GM19372 (cell line): Measurements from ENCODE around the gene PLCB3.

Experiments
- ATAC-seq: cut with Tn5 transposase; IDR thresholded peaks from one replicate; pipeline ENCODE4 v1.9.1; 2021; ENCODE audit warnings: mild to moderate bottlenecking, low read depth, moderate library complexity; ENCODE audit not compliant: unreplicated experiment

PLCB3 gene

DNA sequence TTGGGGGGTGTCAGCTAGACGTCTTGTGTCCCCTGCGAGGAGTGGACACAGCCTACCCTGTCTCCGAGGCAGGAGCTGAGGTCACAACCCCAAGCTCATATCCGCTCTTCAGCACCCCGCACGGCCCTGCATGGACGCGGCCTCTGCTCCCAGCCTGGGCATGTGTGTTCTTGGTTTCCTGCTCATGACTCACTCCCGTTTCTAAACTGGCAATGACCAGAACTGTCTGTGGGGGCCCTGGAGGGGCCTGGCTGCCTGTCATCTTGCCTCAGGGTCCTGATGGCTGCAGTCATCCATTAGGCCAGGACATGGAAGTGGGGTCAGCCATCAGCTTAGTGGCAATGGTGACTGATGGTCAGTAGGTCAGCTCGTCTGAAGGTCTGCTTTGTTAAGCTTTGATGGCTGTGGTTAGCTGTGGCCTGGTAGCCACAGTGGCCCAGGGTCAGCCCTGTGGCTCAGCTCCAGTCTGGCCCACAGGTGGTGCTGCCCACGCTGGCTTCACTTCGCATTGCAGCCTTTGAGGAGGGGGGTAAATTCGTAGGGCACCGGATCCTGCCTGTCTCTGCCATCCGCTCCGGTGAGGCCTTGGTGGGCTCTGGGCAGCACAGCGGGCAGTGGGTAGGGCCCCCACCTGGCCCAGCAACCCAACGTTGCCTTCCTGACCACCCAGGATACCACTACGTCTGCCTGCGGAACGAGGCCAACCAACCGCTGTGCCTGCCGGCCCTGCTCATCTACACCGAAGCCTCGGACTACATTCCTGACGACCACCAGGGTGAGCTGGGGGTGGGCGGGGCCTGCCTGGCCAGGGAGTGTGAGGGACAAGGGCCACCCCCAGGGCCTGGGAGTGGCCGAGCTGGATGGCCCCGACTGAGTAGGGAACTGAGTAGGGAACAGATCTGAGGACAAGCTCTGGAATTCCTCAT lies 12.0 kb downstream of the PLCB3 start:
- no peak for ATAC-seq

DNA sequence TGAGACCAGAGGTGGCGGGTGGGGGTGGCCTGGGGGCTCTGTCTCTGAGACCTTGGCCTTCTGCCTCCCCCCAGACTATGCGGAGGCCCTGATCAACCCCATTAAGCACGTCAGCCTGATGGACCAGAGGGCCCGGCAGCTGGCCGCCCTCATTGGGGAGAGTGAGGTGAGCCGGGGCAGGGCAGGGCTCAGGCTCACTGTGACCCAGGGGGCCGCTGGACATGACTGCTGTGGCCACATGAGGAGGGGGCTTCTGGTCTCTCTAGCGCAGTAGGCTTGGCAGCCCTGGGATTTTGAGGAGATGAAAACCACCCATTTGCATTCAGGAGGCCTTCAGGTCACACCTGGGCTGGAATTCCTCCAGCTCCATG lies 12.6 kb downstream of the PLCB3 start:
- ATAC-seq = no peak

DNA sequence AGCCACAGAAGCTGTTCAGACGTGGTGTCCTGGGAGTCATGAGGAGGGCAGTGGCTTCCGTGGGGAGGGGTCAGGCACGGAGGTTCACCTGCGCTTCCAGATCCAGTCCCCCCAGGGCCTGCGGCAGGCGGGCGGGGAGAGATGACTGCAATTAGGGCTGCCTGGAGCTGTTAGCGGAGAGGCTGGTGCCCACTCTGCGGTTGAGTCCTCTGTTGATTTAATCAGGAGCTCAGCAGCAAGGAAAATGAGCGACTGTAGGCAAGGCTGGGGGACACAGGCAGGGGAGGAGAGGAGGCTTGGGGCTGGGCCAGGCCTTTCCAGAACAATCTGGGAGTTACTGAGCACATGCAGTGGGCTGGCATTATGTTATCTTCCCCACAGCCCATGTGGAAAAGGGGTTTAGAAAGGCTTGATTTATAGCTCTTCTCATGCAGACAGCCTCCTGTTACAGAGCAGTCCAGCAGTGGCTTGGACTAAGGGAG lies 13.1 kb downstream of the PLCB3 start:
- no peak for ATAC-seq

DNA sequence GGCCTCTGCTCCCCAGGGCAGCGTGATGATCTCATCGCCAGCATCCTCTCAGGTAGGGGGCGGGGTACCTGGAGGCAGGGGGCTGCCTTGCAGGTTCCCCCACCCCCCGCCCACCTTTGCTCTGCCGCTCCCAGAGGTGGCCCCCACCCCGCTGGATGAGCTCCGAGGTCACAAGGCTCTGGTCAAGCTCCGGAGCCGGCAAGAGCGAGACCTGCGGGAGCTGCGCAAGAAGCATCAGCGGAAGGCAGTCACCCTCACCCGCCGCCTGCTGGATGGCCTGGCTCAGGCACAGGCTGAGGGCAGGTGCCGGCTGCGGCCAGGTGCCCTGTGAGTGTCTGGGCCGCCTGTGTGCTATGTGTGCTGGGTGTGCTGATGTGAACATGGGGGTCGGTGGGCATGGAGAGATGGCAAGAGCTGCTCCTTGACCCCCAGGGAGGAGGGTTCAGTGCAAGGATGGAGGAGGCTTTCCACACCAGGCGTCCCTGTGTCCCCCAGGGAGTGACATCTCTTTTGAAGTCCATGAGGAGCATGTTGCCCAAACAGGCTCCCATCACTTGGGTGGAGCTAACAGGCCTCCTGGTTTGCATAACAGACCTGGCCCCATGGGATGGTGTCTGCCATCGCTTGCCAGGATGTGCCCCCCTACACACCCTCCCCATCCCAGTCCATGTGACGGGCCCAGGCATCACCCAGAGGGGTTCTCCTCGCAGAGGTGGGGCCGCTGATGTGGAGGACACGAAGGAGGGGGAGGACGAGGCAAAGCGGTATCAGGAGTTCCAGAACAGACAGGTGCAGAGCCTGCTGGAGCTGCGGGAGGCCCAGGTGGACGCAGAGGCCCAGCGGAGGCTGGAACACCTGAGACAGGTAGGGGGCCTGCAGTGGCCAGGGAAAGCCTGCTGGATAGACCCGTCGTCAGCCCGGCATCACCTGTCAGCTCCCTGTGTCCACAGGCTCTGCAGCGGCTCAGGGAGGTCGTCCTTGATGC lies 14.1 kb downstream of the PLCB3 start:
- ATAC-seq = no peak

DNA sequence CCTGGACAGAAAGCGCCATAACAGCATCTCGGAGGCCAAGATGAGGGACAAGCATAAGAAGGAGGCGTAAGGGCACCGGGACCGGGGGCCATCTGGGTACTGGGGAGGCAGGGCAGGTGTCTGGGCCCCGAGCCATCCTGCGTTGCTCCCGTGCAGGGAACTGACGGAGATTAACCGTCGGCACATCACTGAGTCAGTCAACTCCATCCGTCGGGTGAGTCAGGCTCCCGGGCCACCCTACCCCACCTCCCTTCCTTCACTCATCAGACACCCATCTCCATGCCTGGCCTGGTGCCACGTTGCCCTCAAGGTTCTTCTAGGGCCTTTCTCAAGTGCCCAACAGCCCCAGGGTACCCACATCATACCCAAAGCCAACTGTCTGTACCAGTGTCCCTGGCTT lies 15.0 kb downstream of the PLCB3 start:
- ATAC-seq = no peak

DNA sequence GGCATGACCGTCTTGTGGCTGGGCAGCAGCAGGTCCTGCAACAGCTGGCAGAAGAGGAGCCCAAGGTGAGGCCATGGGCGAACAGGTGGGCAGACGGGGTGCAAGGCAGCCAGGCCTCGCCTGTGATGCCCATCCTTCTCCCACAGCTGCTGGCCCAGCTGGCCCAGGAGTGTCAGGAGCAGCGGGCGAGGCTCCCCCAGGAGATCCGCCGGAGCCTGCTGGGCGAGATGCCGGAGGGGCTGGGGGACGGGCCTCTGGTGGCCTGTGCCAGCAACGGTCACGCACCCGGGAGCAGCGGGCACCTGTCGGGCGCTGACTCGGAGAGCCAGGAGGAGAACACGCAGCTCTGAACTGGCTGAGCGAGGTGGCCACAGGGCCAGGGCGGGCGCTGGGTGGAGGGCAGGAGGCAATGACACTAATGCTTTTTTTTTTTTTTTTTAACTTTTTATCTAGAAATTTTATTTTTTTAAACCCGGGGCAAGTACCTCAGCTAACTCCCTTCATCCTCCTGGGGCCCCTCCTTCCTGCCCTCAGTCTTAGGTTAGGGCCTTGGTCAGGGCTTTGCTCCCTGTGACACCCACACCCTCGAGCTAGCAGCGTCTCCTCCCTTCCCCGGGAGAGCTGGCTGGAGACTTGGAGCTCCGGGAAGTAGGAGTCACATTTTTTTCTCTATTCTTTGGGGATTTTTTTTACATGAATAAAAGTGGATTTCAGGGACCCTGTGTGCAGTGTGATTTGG lies 16.0 kb downstream of the PLCB3 start:
- no peak for ATAC-seq

DNA sequence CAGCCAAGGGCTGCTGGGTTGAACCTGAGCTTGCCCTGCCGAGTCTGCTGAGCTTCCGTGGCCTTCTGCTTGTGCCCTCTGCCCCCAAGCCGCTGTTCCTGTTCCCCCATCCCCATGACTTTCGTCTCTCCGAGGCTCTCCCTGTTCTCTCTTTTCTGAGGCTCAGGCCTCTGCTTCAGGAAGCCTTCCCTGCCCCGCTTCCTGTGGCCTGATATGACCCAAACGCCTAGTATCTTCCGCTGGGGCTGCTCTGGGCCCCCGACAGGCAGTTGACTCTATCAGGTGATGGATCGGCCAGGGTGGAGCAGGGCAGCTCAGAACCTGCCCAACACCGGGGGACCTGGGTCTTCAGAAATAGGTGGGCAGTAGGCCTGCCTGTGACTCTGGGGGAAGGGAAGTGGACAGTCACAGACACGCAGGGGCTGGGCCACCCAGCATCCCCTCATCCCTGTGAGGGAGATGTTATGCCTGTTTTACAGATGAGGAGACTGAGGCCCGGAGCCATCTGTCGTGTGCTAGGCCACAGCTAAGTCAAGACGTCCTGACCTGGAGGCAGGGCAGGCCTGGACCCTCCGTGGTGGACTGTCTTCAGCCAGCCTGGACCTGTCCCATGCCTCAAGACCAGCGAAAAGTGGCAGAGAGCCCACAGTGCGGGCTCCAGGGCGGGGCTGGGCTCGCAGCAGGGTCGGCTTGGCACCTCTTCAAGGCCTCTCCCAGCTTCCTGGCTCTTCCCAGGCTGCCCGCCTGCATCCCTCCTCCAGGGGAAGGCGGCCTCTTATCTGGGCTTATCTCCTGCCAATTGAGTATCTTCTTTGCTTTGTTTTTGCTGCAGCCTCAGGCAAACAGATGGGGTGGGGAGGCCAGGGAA lies 16.9 kb downstream of the PLCB3 start:
- ATAC-seq = no peak

DNA sequence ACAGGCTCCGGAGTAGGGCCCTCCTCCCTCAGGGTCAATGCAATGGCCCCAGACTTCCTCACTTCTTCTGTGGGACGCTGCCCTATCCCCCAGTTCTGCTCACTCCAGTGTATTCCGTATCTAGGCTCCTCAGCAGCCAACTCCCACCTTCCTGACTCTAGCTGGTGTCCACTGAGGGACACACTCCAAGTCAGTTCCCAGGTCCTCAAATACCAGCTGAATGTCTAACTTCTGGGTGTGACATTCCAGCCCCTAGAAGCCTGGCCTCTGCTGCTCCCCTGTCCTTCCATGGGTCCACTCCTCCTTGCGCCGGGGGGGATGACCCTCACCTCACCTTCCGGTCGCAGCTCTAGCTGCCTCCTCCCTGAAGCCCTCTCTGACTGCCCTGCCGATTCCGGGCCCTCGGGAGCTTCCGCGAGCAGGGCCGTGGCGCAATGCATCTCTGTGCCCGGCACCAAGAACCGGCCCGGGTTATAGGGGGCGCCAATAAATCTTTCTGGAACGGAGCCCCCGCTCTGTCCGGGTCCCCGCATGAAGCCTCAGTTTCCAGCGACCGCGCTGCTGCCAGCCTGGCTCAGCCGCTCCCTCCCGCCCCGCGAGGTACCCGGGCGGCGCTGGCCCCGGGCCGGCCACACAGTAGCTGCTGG lies 17.7 kb downstream of the PLCB3 start:
- peak; percentile 3 for ATAC-seq

DNA sequence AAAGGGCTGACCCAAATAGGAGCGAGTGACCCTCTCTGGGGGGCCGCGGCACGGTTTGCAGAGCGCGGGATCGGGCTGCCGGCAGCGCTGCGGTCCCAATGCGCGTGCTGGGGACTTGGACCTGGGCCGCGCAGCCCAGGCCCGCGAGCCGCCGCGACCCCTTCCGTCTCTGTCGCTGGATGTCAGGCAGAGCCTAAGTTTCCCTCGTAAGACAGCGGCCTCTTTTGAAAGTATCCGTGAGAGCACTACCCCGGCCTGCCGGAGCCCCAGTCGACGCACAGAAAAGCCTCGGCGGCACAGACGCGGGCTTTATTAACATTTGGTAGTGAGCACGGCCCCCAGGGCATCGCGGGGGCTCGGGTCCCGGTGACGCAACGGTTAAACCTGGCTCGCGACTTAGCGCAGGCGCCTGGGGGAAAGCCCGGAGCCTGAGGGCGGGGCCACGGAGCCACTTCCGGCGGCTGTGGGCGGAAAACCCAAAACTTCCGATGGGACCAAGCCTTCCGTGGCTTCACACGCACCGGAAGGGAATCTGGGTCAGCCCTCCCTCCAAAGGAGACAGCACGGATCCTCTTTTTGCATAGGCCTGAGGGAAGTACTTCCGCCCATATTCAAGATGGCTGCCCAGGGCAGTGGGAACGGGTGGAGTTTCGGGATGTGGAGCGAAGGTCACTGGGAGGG lies 18.4 kb downstream of the PLCB3 start:
- ATAC-seq = peak; percentile 64

DNA sequence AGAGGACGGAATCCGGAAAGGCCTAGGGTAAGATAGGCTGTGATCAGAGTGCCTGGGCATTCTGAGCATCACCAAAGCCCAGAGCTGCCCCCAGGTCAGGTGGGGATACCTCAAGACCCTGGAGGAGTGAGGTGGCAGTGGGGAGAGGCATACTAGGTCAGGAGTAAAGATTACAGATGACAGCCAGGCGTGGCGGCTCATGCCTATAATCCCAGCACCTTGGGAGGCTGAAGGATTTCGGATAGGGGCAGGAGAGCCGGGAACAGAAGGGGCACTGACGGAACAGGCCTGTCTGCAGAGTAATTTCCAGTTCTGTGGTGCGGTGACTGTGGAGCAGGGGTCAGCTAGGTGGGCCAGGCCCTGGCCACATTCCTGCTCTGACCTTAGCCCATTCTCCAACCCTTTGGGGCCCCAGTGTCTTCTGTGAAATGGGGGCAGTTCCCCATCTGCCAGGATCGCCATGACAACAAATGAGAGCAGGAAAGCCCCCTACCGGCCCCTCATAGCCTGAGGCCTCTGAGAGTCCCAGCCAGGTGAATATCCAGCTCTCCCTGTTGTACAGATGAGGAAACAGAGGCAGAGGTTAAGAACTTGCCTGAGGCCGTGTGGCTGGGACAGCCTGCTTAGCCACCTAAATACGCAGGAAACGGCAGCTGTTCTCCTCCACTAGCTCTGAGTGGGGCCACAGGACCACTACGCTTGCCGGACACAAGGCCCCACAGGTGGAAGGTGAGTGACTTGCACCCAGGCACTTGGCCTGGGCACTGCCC lies 23.9 kb downstream of the PLCB3 start:
- no peak for ATAC-seq

DNA sequence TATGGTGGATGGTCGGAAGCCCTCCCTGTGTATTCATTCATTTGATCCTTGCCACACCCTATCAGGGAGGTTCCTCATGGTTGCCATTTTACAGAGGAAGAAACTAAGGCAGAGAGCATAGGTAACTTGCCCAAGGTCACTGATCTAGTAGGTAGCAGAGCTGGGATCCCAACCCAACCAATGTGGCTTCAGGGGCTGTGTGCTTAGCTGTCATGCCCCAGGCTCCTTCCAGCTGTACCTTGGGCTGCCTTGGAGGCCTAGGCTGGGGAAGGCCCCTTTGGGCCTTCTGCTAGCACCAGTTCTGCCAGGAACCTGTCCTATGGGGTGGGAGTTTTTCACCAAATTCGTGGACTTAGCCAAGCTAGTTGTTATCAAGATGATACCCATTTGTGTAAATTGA lies 24.5 kb downstream of the PLCB3 start:
- no peak for ATAC-seq

DNA sequence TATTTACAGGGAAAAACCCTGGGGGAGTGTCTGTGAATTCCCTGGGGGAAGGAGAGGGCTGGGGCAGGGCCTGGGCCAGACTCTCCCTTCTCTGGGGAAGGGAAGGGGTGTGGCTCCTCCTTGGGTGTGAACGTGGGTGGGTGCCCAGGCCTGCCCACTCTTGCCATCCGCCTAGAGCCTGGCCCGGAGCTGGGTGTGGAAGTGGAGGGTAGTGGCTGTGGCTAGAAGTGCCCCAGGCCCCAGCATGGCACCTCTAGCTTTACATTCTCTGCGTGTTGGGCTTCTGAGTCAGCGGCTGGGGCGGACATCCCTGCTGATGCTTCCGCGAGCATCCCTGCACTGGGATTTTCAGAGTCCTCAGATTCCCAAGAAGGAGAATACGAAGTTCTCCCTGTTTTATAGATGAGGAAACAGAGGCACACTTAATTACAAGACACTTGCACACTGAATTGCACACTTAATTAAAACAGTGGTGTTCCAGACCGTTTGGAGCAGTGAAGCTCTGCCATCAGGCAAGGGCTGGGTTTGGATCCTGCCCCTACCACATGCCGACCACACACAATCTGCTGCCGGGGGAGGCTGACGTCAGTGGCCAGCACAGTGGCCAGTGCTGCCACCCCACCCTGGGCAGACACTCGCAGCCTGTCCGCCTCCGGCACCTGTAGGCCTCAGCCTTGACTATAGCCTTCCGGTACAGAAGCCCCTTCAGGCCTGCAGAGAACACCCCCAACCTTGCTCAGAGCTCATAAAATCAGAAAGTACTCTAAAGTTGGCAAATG lies 25.5 kb downstream of the PLCB3 start:
- ATAC-seq = no peak

DNA sequence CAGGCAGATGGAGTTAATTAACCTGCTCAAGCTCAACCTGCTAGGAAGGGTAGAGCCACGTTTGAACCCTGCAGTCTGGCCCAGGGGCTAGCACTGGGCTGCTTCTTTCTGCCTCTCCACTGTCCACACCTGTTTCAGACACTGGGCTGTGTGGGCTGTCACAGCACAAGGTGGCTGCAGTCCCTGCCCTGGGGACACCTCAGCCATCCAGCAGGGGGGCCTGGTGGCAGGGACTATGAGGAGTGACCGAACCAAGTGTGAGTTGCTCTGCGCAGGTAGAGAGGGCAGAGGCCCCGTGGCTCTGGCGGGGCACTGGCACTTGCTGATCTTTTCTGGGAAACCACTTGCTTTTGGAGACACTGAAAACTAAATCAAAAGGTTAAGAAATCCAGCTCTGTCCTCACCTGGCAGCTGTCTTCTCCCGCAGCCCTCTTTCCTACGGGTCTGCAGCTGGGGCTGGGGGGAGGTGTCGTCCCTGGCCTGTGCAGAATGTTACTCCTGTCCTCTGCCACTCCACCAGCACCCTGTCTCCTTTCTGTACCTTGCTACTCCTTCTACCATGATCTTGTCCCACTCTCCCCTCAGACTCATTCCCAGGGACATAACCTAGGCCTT lies 27.4 kb downstream of the PLCB3 start:
- ATAC-seq = no peak

DNA sequence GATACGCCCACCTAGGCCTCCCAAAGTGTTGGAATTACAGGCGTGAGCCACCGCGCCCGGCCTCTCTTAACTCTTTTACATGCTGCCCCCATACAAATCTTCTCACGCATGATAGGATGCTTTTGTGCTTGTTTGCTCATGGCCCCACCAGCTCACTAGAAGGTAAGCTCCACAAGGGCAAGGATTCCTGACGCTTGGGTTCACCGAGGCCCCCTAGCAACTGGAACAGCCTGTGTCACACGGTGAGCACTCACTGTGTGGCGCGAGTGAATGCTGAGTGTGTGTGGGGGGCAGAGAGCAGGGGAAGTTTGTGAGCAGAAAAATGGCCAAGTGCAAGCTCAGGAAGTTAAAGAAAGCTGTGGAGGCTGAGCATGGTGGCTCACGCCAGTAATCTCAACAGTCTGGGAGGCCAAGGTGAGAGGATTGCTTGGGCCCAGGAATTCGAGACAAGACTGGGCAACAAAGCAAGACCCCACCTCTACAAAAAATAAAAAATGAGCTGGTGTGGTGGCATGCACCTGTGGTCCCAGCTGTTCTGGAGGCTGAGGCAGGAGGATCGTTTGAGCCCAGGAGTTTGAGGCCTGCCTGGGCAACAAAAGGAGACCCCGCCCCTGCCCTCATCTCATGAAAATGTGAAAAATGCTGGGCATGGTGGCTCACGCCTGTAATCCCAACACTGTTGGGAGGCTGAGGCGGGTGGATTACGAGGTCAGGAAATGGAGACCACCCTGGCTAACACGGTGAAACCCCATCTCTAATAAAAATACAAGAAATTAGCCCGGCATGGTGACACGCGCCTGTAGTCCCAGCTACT lies 30.8 kb downstream of the PLCB3 start:
- no peak for ATAC-seq

DNA sequence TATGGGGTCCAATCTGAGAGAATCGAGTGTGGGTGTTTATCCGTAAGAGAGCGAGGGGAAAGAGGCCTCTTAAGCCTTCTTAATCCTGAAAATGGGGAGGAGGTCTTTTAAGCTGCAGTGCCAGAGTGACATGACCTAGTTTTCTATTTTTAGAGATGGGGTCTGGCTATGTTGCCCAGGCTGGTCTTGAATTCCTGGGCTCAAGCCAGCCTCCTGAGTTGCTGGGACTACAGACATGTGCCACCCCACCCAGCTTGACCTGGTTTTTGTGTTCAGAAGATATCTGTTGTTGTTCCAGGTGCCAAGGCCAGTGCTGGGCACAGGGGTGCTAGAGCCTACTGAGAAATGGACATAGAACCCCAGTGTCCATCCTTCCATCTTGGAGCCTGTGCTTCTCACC lies 31.8 kb downstream of the PLCB3 start:
- ATAC-seq = no peak
